GM12873 (cell line): Measurements from ENCODE around the gene RALA.

Source experiments
- CTCF ChIP-seq: IDR thresholded peaks from 2 replicates; pipeline ENCODE4 v1.5.1; 2012; ENCODE audit warnings: low read depth, mild to moderate bottlenecking, moderate library complexity, low read length, control low read depth; ENCODE audit not compliant: insufficient read depth; ENCODE audit errors: missing control alignments

The RALA gene

GRCh38 chr7:39606352-39606751 lies 17.0 kb upstream of the RALA start:
- no peak for TF ChIP-seq CTCF

- TF ChIP-seq CTCF: no peak
Measured at GRCh38 chr7:39606941-39607340, 16.4 kb upstream of the RALA start.

DNA sequence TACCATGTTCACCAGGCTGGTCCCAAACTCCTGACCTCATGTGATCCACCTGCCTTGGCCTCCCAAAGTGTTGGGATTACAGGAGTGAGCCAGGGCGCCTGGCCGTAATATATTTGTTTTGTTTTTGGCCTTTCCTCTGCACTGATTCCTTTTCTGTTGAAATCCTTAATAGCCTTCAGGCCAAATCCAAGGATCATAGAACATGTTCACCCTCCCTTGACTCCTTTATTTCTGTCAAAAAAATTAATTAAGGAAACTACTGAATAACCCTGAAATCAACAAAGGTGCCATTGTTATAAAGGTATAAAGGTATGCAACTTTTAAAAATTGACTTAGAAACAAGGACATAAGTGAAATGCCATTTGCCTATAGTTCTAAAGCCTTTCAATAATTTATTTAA lies 15.5 kb upstream of the RALA start:
- no peak for TF ChIP-seq CTCF

GRCh38 chr7:39608278-39608677 lies 15.1 kb upstream of the RALA start:
- TF ChIP-seq CTCF: no peak

GRCh38 chr7:39609113-39609934 lies 14.0 kb upstream of the RALA start:
- no peak for TF ChIP-seq CTCF

DNA sequence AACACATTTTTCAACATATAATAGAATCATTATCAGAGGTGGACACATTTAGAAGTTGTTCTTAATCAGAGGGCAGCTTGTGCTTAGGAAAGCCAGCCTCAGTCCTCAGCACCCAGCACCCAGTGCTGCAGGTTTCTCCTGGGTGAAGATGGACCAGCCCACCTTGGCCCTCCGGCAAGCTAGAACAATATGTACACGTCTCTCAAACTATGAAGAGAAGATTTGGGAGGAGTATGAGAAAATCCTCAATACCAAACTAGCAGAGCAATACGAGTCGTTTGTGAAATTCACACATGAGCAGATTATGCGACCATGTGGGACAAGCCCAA lies 13.5 kb upstream of the RALA start:
- no peak for TF ChIP-seq CTCF

DNA sequence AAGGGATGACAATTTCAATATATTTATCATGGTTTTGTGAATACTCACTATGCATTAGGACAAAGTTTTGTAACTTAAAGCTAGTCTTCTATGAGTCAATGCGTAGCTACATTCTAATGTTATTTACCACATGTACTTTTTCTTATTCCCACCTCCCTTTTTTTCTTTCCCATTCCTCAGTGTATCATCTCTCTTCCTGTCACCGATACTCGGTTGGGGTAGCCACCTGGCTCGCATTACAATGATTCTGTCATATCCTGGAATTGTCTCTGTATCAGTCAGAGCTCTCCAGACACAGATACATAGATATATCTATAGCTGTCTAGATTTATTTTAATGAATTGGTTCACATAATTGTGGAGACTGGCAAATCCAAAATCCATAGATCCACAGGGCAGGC lies 9.8 kb upstream of the RALA start:
- TF ChIP-seq CTCF: no peak

DNA sequence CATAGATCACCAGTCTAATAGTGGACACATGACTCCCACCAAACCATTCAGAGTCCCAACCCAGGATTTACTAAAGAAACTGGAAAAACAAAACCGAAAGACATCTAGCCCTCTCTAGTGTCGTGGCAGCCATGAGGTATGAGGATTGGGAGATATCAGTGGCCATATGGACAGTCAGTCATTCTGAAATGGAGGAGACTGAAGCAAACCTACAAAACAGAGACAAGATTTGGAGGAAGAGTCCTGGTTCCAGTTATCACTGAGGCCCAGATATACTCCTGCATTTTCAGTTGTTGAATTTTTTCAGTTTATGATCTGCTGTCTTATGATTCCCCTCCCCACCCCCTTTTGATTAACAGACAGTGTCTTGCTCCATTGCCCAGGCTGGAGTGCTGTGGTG lies 9.1 kb upstream of the RALA start:
- TF ChIP-seq CTCF: no peak
